Peyer's patch (tissue), 4 donors: Measurements from ENCODE around the gene DBNDD1. TPM values are rescaled to one million over a fixed set of nuclear protein-coding genes. Genes with fewer than 3 reads are reported as not detected.
A peak's percentile ranks its signal among the peaks of the same experiment; 100 is the strongest.

Experiments
- DNase-seq, 3 donors: peaks; one replicate each; pipeline ENCODE4 v3.0.0-alpha.2; 2017 to 2019
- H3K27ac ChIP-seq, 4 donors: fragments of 200-600 bp; sonication (generic); one replicate each; pipeline ENCODE4 v1.5.1; 2016 to 2019
- H3K27me3 ChIP-seq, 2 donors: fragments of 200-600 bp; sonication (generic); one replicate each; pipeline ENCODE4 v1.5.1; 2019
- H3K36me3 ChIP-seq, 3 donors: fragments of 200-600 bp; sonication (generic); one replicate each; pipeline ENCODE4 v1.5.1; 2016 to 2019
- H3K4me1 ChIP-seq, 4 donors: fragments of 200-600 bp; sonication (generic); one replicate each; pipeline ENCODE4 v1.5.1; 2016 to 2019
- H3K4me3 ChIP-seq, 4 donors: fragments of 200-600 bp; sonication (generic); 1 replicate in 3 of 4; 2 replicates in 1 of 4; pipeline ENCODE4 v1.5.1; 2016 to 2019; ENCODE audit warnings: mild to moderate bottlenecking in 1 of 4
- H3K9me3 ChIP-seq, 4 donors: fragments of 200-600 bp; sonication (generic); one replicate each; pipeline ENCODE4 v1.5.1; 2016 to 2019; ENCODE audit warnings: mild to moderate bottlenecking in 1 of 4
- POLR2A ChIP-seq, 2 donors: fragments of 450-650 bp; IDR thresholded peaks; one replicate each; pipeline ENCODE4 v1.5.1; 2017; ENCODE audit warnings: antibody characterized with exemption in 2 of 2, mild to moderate bottlenecking in 2 of 2, moderate library complexity in 2 of 2
- total RNA-seq, 4 donors: library from RNA; depleted of rRNA; stranded (reverse); fragments of >200 nt; gene quantifications; one replicate each; pipeline ENCODE4 v1.1.0, GENCODE V29; 2016
- TF ChIP-seq, protein P1 (sequence below), 6 experiments: fragments of 450-650 bp in 4 of 6; fragments of 200-600 bp in 2 of 6; sonication (generic) in 1 of 6; IDR thresholded peaks; one replicate each; pipeline ENCODE4 v1.5.1; 2017 to 2019; ENCODE audit warnings: antibody characterized with exemption in 6 of 6, mild to moderate bottlenecking in 3 of 6, moderate library complexity in 1 of 6

The DBNDD1 gene
- total RNA-seq, 4 donors from 2014 or later: 1.9 to 12.3 (median 6.1) TPM

DNA sequence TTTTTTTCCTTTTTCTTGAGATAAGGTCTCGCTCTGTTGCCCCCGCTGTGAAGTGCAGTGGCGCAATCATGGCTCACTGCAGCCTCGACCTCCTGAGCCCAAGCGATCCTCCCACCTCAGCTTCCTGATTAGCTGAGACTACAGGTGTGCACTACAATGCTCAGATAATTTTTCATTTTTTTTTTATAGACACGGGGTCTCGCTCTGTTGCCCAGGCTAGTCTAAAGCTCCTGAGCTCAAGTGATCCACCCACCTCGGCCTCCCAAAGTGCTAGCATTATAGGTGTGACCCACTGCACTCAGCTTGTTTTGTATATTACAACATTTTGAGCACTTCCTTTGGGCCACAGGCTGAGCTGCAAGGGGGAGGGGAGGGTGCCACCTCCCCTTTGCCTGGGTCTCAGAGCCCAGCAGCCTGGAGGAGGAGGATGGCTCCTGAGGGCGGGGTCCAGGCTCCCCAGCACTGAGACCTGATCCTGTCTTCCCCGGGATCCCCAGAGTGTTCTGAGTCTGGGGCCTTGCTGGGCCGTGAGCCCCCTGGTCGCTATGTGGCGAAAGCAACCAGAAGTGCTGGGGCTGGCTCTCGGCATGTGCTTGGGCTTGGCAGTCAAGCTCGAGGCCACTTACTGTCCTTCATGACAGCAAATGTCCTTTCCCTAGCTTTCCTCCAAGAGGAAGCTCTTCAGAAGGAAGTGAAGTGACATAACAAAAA lies 62.6 kb downstream of the DBNDD1 start:
- Histone ChIP-seq H3K36me3 (peaks cover 0 to 25% (median 0%) of the 10 kb centered on the region in 3 donors), H3K27me3 (no peaks in the 10 kb centered on the region), H3K27ac (peak overlapping the region in 1 of 4 donors; percentile 5), H3K4me1 (peaks cover 0 to 25% (median 3%) of the 10 kb centered on the region in 4 donors), H3K4me3 (no peak overlapping the region), H3K9me3 (no peaks in the 10 kb centered on the region)
- TF ChIP-seq, protein P1, sequence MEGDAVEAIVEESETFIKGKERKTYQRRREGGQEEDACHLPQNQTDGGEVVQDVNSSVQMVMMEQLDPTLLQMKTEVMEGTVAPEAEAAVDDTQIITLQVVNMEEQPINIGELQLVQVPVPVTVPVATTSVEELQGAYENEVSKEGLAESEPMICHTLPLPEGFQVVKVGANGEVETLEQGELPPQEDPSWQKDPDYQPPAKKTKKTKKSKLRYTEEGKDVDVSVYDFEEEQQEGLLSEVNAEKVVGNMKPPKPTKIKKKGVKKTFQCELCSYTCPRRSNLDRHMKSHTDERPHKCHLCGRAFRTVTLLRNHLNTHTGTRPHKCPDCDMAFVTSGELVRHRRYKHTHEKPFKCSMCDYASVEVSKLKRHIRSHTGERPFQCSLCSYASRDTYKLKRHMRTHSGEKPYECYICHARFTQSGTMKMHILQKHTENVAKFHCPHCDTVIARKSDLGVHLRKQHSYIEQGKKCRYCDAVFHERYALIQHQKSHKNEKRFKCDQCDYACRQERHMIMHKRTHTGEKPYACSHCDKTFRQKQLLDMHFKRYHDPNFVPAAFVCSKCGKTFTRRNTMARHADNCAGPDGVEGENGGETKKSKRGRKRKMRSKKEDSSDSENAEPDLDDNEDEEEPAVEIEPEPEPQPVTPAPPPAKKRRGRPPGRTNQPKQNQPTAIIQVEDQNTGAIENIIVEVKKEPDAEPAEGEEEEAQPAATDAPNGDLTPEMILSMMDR (IDR thresholded peaks at IDR 0.05): no peak
- no peak for TF ChIP-seq POLR2A (IDR thresholded peaks at IDR 0.05)
- no peak for DNase-seq

DNA sequence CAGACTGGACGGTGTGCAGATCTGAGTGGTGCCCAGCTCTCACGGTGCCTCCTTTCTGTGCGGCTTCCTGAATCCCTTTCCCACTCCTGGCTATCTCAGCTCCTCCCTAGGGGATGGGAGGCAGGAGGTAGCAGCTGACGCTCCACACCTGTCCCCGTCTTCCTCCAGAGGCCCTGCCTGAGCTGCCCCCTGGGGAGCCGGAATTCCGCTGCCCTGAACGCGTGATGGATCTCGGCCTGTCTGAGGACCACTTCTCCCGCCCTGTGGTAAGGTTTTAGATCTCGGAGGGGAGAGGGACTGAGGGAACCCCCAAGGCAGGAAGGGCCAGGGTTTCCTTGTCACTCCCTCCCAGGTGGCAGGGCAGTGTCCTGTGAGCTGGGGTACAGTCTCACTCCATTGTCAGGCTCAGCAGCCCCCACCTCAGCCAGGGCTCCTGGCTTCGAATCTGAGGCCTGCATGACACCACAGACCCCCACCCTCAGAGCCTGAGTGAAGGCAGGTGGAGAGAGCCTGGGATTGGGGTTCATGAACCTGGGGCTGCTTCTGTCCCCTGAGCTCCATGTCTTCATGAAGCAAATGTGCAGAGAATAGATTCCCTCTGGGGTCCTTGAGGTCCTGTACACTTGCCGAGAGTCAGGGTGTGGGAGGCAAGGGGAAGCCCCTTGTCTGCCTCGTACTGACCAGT lies 64.1 kb downstream of the DBNDD1 start:
- Histone ChIP-seq H3K4me3 (no peak overlapping the region), H3K27me3 (no peaks in the 10 kb centered on the region), H3K9me3 (no peaks in the 10 kb centered on the region), H3K36me3 (peaks cover 0 to 15% (median 0%) of the 10 kb centered on the region in 3 donors), H3K4me1 (peaks cover 0 to 25% (median 3%) of the 10 kb centered on the region in 4 donors), H3K27ac (no peak overlapping the region)
- TF ChIP-seq, protein P1 (IDR thresholded peaks at IDR 0.05): no peak
- TF ChIP-seq POLR2A (IDR thresholded peaks at IDR 0.05): no peak
- DNase-seq: no peak

Other genes starting within 250 kb of the DBNDD1 start
- 100 to 1,000 TPM in 1 of 4 donors, 10 to 100 TPM in 3; 19.4 to 187 (median 27.9) TPM for gene FANCA, start 202.8 kb downstream of the DBNDD1 start, total RNA-seq
- gene SPIRE2, start 191.0 kb downstream of the DBNDD1 start, total RNA-seq: 100 to 1,000 TPM in 3 of 4 donors, 10 to 100 TPM in 1; 45.5 to 147 (median 111) TPM
- 100 to 1,000 TPM; 247 to 946 (median 371) TPM for gene TCF25, start 145.9 kb downstream of the DBNDD1 start, total RNA-seq
- 10 to 100 TPM in 2 of 4 donors, 1 to 10 TPM in 2; 8.3 to 29.2 (median 11.2) TPM for gene MC1R, start 100.6 kb downstream of the DBNDD1 start, total RNA-seq
- 10 to 100 TPM in 1 of 4 donors, 1 to 10 TPM in 3; 2.1 to 12.4 (median 4.6) TPM for gene TUBB3, start 96.1 kb downstream of the DBNDD1 start, total RNA-seq
- gene DEF8, start 70.7 kb downstream of the DBNDD1 start, total RNA-seq: 100 to 1,000 TPM in 1 of 4 donors, 10 to 100 TPM in 3; 28.4 to 237 (median 60.9) TPM
- gene PRDM7, start 57.9 kb upstream of the DBNDD1 start, total RNA-seq: not detected